HFFc6 (cell line): Measurements from ENCODE around the gene RNF32. TPM values are rescaled to one million over a fixed set of nuclear protein-coding genes. Genes with fewer than 3 reads are reported as not detected.

ENCODE experiments used
- DNase-seq: peaks from one replicate; pipeline ENCODE4 v3.0.0-alpha.2; 2018
- H3K27ac Mint-ChIP-seq: 2 replicates; pipeline ENCODE4 v1.8.0; 2020; ENCODE audit warnings: mild to moderate bottlenecking, mixed read lengths
- H3K27me3 Mint-ChIP-seq: 2 replicates; pipeline ENCODE4 v1.8.0; 2021; ENCODE audit warnings: mild to moderate bottlenecking, moderate library complexity, mixed read lengths; ENCODE audit not compliant: insufficient read depth
- H3K36me3 Mint-ChIP-seq: 2 replicates; pipeline ENCODE4 v1.8.0; 2021; ENCODE audit warnings: low read depth, mixed read lengths
- H3K4me1 Mint-ChIP-seq: 2 replicates; pipeline ENCODE4 v1.8.0; 2020; ENCODE audit warnings: low read depth, mixed read lengths
- H3K4me3 Mint-ChIP-seq: 2 replicates; pipeline ENCODE4 v1.8.0; 2020; ENCODE audit warnings: mild to moderate bottlenecking, moderate library complexity, mixed read lengths
- H3K9me3 Mint-ChIP-seq: 2 replicates; pipeline ENCODE4 v1.8.0; 2020; ENCODE audit warnings: mild to moderate bottlenecking, mixed read lengths
- CTCF ChIP-seq: fragments of 200-600 bp; sonication (generic); IDR thresholded peaks from 2 replicates; pipeline ENCODE4 v1.5.0; 2021; ENCODE audit warnings: antibody characterized with exemption, mild to moderate bottlenecking
- long read RNA-seq: library from polyadenylated mRNA; unstranded; transcript quantifications from one replicate; pipeline ENCODE4 v2.0.0, GENCODE V29; 2019
- total RNA-seq, 6 experiments: library from RNA; stranded (reverse); fragmentation: NEBNext Ultra II Directional; extraction: Animal tissue kit (Norgen Biotek cat#: 25700); gene quantifications; 2 replicates in 1 of 6; 3 replicates in 5 of 6; pipeline ENCODE4 v1.2.3, GENCODE V29; 2021

RNF32 gene
- 1 to 10 TPM in 4 of 6 experiments, under 1 TPM in 2; 0.94 to 2.5 (median 1.4) TPM for total RNA-seq
- long read RNA-seq, partial matches to known transcripts, result 0 of 1 reads
- long read RNA-seq, other reads (novel, unspliced or antisense), result 0 of 1 reads

DNA sequence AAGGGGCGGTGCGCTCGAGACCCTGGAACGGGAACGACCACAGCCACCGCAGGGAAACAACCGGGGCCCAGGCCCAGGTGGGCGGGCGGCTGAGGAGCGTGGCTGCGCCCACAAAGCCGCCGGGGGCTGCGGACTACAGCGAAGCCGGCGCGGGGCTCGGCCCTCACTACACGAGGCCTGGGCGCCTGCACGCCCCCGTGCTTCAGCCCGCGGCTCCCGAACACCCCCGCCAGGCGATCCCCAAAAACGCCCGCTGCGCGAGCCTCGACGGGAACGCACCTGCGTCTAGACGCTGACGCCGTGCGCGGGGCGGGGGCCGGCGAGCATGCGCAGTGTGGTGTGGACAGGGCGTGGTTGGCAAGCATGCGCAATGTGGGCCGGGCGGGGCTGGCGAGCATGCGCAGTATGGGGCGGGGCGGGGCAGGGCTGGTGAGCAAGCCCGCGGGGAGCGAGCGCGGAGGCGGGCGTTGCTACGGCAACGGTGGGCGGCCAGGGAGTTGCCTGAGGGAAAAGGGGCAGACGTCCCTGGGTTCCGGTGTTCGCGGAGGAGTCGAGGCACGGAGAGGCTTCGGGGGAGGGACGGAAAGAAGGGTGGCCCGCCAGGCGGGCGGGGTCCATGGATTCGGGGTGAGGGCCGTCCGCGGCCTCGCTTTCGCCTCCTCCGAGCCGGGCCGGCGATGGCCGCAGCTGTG lies at the start of gene RNF32:
RNF32 (plus strand) TSS at position 518 of the 692 bp plus-strand sequence. CDS start 3,104 bp downstream, outside the sequence.
- no peak for TF ChIP-seq CTCF
- Mint-ChIP-seq H3K27ac (peak within 1 kb of the TSS; percentile 93), H3K4me1 (peaks cover 35% of the 10 kb centered on the region), H3K27me3 (no peaks in the 10 kb centered on the region), H3K4me3 (peak within 1 kb of the TSS; percentile 93), H3K9me3 (peaks cover 5% of the 10 kb centered on the region), H3K36me3 (peaks cover 10% of the 10 kb centered on the region)
- peak; percentile 88 for DNase-seq

- TF ChIP-seq CTCF, result no peak
- no peak overlapping the region for H3K4me3 Mint-ChIP-seq
- no peak overlapping the region for H3K27ac Mint-ChIP-seq
- H3K36me3 Mint-ChIP-seq, result no peaks in the 10 kb centered on the region; the same call in 1 of the 2 replicates
- peaks cover 5% of the 10 kb centered on the region for H3K27me3 Mint-ChIP-seq
- DNase-seq, result no peak
- peaks cover 18% of the 10 kb centered on the region for H3K9me3 Mint-ChIP-seq
- H3K4me1 Mint-ChIP-seq, result no peaks in the 10 kb centered on the region
Measured at GRCh38 chr7:156592155-156592884, 48.3 kb upstream of the RNF32 start.

DNA sequence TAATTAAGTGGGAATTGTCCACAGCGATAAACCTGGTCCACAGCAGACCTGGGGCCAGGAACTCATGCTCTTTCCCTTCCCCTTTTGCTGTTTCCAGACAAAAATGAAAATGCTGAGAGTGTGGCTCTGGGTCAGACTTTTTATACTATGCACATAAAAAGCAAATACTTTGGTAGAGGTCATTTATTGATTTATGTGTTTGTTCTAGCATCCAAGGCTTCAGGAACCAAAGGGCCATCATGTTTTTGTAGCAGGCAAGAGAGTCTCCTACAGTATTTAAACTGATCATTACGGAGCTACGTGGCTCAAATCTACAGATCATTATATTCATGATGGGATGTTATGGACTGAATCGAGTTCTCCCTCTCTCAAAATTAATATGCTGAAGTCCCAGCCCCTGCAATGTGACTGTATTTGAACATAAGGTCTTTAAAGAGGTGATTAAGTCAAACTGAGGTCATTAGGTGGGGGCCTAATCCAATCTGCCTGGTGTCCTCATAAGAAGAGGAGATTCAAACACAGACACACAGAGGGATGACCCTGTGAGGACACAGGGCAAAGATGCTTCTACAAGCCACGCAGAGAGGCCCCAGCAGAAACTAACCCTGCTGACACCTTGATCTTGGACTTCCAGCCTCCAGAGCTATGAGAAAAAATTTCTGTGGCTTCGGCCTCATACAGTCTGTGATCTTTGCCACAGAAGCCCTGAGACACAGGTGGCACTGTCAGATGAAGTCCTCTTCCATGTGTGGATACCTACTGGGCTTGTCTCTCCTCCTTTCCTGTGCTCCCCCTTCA lies 46.1 kb upstream of the RNF32 start:
- no peak for TF ChIP-seq CTCF
- Mint-ChIP-seq H3K4me1 (no peaks in the 10 kb centered on the region), H3K36me3 (no peaks in the 10 kb centered on the region; the same call in 1 of the 2 replicates), H3K4me3 (no peak overlapping the region), H3K27ac (no peak overlapping the region), H3K27me3 (peaks cover 5% of the 10 kb centered on the region), H3K9me3 (peaks cover 17% of the 10 kb centered on the region; the same call in 1 of the 2 replicates)
- DNase-seq, result no peak

DNA sequence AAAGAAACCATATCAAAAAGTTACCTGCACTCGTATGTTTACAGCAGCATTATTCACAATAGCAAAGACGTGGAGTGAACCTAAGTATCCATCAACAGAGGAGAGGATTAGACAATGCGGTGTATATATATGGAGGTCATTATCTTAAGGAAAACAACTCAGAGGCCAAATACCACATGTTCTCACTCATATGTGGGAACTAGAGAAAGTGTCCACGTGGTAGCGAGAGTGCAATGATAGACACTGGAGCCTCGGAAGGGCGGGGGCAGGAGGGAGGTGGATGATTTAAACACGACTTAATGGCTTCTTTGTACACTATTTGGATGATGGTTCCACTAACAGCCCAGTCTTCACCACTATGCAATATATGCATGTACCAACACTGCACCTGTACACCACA lies 40.1 kb upstream of the RNF32 start:
- H3K4me1 Mint-ChIP-seq, result no peaks in the 10 kb centered on the region
- no peaks in the 10 kb centered on the region; the same call in 1 of the 2 replicates for H3K27me3 Mint-ChIP-seq
- no peaks in the 10 kb centered on the region for H3K36me3 Mint-ChIP-seq
- no peak for TF ChIP-seq CTCF
- H3K27ac Mint-ChIP-seq, result no peak overlapping the region
- no peaks in the 10 kb centered on the region; the same call in 1 of the 2 replicates for H3K9me3 Mint-ChIP-seq
- no peak overlapping the region for H3K4me3 Mint-ChIP-seq
- DNase-seq, result no peak

DNA sequence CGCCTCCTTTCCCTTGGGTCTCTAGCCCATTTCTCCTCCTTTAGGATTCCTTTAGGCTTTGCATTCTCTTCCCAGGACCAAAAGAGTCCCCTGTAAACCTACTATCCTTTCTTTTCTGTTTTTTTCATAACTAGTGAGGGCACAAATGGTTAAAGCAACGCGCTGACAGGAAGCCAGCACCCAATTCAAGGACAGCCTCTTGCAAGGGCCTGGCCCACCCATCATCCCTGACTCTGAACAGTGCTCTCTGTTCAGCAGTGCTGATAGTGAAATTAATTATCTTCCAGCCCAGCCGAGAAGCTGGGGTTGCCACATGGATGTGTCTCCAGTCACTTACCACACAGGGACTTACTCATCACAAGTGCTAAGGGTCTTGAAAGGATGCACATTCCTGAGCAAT lies 38.3 kb upstream of the RNF32 start:
- TF ChIP-seq CTCF, result no peak
- Mint-ChIP-seq H3K9me3 (no peaks in the 10 kb centered on the region; the same call in 1 of the 2 replicates), H3K4me1 (no peaks in the 10 kb centered on the region), H3K27me3 (no peaks in the 10 kb centered on the region; the same call in 1 of the 2 replicates), H3K4me3 (no peak overlapping the region), H3K27ac (no peak overlapping the region), H3K36me3 (no peaks in the 10 kb centered on the region)
- no peak for DNase-seq
